Left kidney (tissue), 2 donors: ENCODE data around the gene TMEM38A. TPM values are rescaled to one million over a fixed set of nuclear protein-coding genes. Genes with fewer than 3 reads are reported as not detected.
"Not testable (repeated sequence)": the region's sequence is repeated elsewhere in the genome, so short reads cannot be mapped to it uniquely, and the experiment has no call there.

Source experiments
- DNase-seq: peaks from one replicate; pipeline ENCODE4 v3.0.0-alpha.2; 2013
- polyA plus RNA-seq: library from polyadenylated mRNA; unstranded; fragments of 120-200 nt; gene quantifications from one replicate; pipeline ENCODE4 v1.2.1, GENCODE V29; 2013; ENCODE audit not compliant: insufficient read length

The TMEM38A gene
- polyA plus RNA-seq, 1 donor = 7.7 TPM

DNA sequence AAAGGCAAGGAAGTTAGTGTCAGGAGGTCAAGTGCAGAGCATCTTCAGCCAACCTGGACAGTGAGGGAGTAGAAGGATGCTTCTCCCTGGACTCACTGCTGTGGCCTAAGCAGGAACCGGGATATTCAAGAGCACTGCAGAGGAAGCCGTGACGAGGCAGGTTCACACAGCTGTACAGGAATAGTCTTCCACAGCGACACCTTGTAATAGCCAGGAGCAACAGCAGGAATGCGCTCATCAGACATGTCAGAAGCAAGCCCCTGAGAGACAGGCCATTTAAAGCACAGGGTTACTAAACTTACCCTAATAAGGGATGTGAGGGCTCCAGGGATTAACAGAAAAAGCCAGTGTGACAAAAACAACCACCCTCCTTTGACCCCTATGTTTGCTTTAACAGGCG lies 29.5 kb upstream of the TMEM38A start:
- no peak for DNase-seq

GRCh38 chr19:16637535-16637934 lies 23.4 kb upstream of the TMEM38A start:
- DNase-seq = no peak

- no peak for DNase-seq
Observed at GRCh38 chr19:16638666-16639065, 22.3 kb upstream of the TMEM38A start.

GRCh38 chr19:16640951-16641350 lies 20.0 kb upstream of the TMEM38A start:
- DNase-seq = no peak

GRCh38 chr19:16641695-16642094 lies 19.2 kb upstream of the TMEM38A start:
- no peak for DNase-seq

- no peak for DNase-seq
Observed at GRCh38 chr19:16645140-16645539, 15.8 kb upstream of the TMEM38A start.

GRCh38 chr19:16649734-16650133 lies 11.2 kb upstream of the TMEM38A start:
- no peak for DNase-seq

GRCh38 chr19:16650821-16651220 lies 10.1 kb upstream of the TMEM38A start:
- DNase-seq = no peak

- DNase-seq = not testable (repeated sequence)
Observed at GRCh38 chr19:16651421-16652188, 9.3 kb upstream of the TMEM38A start.

GRCh38 chr19:16652854-16653253 lies 8.1 kb upstream of the TMEM38A start:
- no peak for DNase-seq

DNA sequence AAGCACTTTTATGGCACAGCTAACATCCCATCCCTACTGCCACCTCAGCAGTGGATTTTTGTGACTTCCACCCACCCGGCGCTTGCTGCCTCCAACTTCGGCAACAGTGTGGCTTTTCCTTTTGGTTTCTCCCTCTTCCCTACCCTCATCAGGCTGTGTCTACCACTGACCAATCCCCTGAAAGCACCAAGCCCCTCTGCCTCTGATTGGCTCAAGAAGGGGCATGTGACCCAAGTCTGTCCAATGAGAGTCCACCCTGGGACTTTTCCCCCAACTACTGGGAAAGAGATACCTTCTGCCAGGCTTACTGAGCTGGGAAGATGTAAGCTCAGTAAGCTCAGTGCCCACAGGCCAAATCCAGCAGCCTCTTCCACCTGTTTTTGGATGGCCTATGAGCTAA lies 6.8 kb upstream of the TMEM38A start:
- no peak for DNase-seq

DNA sequence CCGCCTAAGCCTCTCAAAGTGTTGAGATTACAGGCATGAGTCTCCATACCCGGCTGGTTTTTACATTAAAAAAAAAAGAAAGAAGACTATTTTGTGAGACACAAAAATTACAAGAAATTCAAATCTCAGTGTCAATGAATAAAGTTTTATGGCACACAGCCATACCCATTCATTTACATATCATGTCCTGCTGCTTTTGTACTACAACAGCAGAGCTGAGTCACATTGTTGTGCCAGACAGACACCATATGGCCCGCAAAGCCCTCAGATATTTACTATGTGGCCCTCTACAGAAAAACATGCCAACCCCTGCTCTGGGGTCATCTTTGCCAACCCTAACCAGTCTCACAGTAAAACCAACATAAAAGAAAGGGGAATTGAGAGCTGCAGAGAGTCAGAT lies 6.3 kb upstream of the TMEM38A start:
- no peak for DNase-seq

- no peak for DNase-seq
Observed at GRCh38 chr19:16655727-16656126, 5.2 kb upstream of the TMEM38A start.

- no peak for DNase-seq
Observed at GRCh38 chr19:16657384-16657783, 3.6 kb upstream of the TMEM38A start.

DNA sequence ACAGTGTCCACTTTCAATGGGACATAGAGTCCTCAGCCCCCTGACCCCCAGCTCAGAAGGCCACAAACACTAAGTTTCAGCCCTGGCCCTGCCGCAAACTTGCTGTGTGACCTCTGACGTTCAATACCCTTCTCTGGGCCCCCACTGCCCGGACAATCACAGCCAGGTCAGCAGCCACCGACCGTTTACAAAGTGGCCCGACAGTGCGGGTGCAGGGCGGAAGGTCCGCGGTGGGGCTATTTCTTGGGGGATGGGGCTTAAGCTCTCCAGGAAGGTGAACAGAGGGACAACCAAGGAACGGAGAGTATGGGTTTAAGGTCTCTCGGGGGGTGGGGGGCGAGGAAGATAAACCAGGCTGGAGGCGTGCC lies 1.5 kb upstream of the TMEM38A start:
- no peak for DNase-seq

DNA sequence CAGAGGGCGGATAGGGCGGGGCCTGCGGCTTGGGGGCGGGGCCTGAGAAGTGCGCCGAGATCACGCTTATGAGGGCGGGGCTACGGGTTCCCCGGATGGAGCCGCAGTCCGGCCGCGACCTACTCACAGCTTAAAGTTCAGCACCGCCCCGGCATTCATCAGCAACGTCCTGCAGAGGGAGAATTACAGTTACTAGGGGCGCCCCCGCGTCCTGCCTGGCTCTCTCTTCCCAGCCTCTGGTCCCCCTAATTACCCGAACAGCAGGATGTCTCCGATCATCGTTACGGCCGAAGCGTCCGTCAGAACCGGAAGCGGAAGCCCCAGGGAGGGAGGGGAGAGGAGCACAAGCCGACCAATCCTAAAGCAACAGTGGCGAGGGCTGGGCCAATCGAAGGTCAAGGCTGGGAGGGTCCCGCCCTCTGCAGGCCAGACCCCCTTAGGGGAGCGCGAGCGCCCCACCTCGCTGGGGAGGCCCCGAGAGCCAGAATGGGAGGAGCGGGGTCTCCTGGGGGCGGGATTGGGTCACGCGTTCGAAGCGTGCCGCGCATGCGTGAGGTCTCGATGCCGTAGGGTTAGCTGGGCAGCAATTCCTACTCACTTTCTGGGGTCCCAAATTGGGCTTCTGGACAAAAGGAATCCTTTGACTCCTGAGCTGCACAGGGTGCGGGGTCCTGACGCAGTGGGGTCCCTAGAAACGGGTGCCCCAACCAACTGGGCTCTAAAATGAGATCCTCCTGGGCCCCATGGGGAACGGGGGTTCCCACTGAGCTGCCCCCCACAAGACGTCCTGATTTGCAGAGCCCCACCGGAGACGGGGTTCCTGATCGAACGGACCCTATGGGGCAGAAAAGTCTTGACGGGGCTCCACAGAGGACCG lies 869 bp upstream of the TMEM38A start, which contains the start of gene SMIM7:
SMIM7 (minus strand) TSS at position 313 of the 877 bp plus-strand sequence; CDS start at position 279, 34 bp downstream.
- peak; percentile 98 for DNase-seq

- no peak for DNase-seq
Observed at GRCh38 chr19:16661480-16662034, 618 bp downstream of the TMEM38A start.

DNA sequence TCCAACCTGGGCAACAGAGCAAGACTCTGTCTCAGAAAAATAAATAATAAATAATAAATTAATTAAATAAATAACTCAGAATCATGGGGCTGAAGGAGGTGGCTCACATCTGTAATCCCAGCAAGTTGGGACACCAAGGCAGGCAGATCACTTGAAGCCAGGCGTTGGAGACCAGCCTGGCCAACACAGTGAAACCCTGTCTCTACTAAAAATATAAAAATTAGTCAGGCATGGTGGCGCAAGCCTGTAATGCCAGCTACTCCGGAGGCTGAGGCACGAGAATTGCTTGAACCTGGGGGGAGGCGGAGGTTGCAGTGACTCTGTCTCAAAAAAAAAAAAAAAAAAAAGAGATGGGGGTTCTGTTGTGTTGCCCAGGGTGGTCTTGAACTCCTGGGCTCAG lies 7.2 kb downstream of the TMEM38A start:
- no peak for DNase-seq

DNA sequence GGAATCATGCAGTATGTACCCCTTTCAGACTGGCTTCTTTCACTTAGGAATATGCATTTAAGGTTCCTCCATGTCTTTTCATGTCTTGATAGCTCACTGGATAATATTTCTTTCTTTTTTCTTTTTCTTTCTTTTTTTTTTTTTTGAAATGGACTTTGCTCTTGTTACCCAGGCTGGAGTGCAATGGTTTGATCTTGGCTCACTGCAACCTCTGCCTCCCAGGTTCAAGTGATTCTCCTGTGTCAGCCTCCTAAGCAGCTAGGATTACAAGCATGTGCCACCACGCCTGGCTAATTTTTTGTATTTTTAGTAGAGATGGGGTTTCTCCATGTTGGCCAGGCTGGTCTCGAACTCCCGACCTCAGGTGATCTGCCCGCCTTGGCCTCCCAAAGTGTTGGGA lies 7.8 kb downstream of the TMEM38A start:
- DNase-seq = not testable (repeated sequence)

GRCh38 chr19:16670291-16670690 lies 9.4 kb downstream of the TMEM38A start:
- no peak for DNase-seq

DNA sequence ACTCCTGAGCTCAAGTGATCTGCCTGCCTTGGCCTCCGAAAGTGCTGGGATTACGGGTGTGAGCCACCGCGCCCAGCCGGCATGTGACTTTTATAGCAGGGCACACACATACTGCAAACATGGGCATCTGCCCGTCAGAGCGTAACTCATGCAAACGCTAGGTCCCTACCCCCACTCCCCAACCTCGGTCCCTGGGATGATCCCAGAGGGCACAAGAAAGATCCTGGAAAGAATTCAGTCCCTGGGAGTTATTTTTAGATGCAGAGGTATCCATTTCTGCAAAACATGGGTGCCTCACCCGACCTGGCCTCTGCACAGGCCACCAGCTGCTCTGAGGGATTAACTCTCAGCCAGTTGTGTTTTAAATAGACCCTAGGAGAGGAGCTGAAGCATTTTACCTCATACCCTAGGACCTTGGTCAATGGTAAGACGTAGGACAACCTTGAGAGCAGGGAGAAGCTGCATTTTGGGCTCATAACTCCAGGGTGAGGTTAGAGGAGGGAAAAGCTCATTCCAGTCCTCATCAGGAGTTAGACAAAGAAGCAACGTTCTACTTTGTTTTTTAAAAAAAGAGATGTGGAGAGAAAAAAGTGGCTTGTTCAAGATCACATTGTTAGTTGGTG lies 10.8 kb downstream of the TMEM38A start:
- DNase-seq = no peak

GRCh38 chr19:16673231-16673630 lies 12.3 kb downstream of the TMEM38A start:
- DNase-seq = no peak

DNA sequence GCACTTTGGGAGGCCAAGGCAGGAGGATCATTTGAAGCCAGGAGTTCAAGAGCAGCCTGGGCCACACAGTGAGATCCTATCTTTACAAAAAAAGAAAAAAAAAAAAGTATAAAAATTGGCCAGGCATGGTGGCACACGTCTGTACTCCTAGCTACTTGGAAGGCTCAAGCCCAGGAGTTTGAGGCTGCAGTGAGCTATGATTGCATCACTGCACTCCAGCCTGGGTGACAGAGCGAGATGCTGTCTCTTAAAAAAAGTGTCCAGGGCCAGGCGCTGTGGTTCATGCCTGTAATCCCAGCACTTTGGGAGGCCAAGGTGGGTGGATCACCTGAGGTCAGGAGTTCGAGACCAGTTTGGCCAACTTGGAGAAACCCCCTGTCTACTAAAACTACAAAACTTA lies 12.9 kb downstream of the TMEM38A start:
- not testable (repeated sequence) for DNase-seq
